Tibial nerve (tissue), 4 donors: ENCODE measurements around the gene KDM4B. TPM values are rescaled to one million over a fixed set of nuclear protein-coding genes. Genes with fewer than 3 reads are reported as not detected.

Experiments
- DNase-seq, 2 donors: peaks; one replicate each; pipeline ENCODE4 v3.0.0-alpha.2; 2019; ENCODE audit warnings: low spot score in 2 of 2
- H3K27ac ChIP-seq, 4 donors: fragments of 200-600 bp; sonication (generic) in 3 of 4; one replicate each; pipeline ENCODE4 v1.5.1; 2017 to 2019; ENCODE audit warnings: mild to moderate bottlenecking in 1 of 4
- H3K27me3 ChIP-seq, 2 donors: fragments of 200-600 bp; sonication (generic) in 1 of 2; one replicate each; pipeline versions ENCODE4 v1.5.1 to v1.6.0; 2017 to 2019
- H3K36me3 ChIP-seq, 3 donors: fragments of 200-600 bp; sonication (generic); one replicate each; pipeline ENCODE4 v1.5.1; 2018 to 2019
- H3K4me1 ChIP-seq, 4 donors: fragments of 200-600 bp; sonication (generic) in 3 of 4; one replicate each; pipeline ENCODE4 v1.5.1; 2017 to 2019
- H3K4me3 ChIP-seq, 4 donors: fragments of 200-600 bp; sonication (generic) in 3 of 4; one replicate each; pipeline ENCODE4 v1.5.1; 2017 to 2019; ENCODE audit warnings: mild to moderate bottlenecking in 1 of 4, moderate library complexity in 1 of 4
- H3K9me3 ChIP-seq, 4 donors: fragments of 200-600 bp; sonication (generic) in 3 of 4; one replicate each; pipeline ENCODE4 v1.5.1; 2017 to 2019
- EP300 ChIP-seq, 2 donors: sonication (generic); formaldehyde crosslinking; IDR thresholded peaks; one replicate each; pipeline ENCODE4 v1.6.1; 2017; ENCODE audit warnings: antibody characterized with exemption in 2 of 2, mild to moderate bottlenecking in 1 of 2
- POLR2A ChIP-seq, 2 donors: fragments of 450-650 bp; IDR thresholded peaks; one replicate each; pipeline ENCODE4 v1.6.1; 2017; ENCODE audit warnings: antibody characterized with exemption in 2 of 2, mild to moderate bottlenecking in 2 of 2, moderate library complexity in 2 of 2
- WGBS, 2 donors: methylation state at CpG; one replicate each; pipeline ENCODE4 v1.1.5; 2018; 5-methylcytosine and 5-hydroxymethylcytosine counted together
- total RNA-seq, 4 donors: library from RNA; depleted of rRNA; stranded (reverse); fragments of >200 nt; gene quantifications; one replicate each; pipeline ENCODE4 v1.1.0, GENCODE V29; 2016
- TF ChIP-seq, protein P1 (sequence below), 5 experiments: fragments of 200-600 bp in 3 of 5; fragments of 450-650 bp in 2 of 5; sonication (generic) in 3 of 5; IDR thresholded peaks; one replicate each; pipeline ENCODE4 v1.5.1; 2016 to 2019; ENCODE audit warnings: antibody characterized with exemption in 5 of 5, mild to moderate bottlenecking in 3 of 5, moderate library complexity in 2 of 5

KDM4B gene
- total RNA-seq, 4 donors from 2014 or later: 37.8 to 72.4 (median 57.2) TPM

DNA sequence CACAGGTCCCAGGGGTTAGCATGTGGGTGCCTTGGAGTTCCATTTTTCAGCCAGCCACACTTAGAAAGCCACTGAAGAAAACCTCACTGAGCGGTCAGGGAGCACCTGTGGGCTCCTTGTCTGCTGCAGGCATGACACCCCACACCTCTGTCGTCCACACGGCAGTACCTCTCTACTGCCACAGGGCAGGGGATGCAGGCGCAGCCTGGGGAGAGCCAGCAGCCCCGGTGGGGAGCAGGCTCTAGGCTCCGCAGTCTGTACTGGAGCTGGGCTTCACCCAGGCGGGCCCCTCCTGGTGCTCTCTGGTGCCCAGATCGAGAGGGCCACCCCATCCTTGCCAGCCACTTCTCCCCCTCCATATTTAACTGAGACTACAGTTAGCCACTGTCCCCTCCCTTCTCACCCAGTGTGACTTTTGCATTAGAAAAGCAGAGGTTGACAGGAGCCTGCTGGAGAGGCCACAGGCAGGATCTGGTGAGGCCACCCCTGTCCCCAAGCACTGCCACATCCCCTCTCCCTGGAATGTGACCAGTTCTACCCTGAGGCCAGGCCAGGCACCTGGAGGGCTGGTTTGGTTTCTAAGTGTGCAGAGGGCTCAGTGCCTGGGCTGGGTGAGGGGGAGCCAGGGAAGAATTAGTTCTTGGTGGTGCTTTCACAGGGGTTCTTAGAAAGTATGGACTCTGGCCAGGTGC is 104.4 kb downstream of the KDM4B start:
- Histone ChIP-seq H3K4me3 (no peak overlapping the region), H3K36me3 (peaks cover 0 to 58% (median 4%) of the 10 kb centered on the region in 3 donors), H3K27ac (no peak overlapping the region), H3K9me3 (no peaks in the 10 kb centered on the region), H3K4me1 (peaks cover 0 to 18% (median 0%) of the 10 kb centered on the region in 4 donors), H3K27me3 (no peaks in the 10 kb centered on the region)
- WGBS, 2 donors: 77 to 90% methylated on average over 4 to 5 of the region's 8 CpGs
- TF ChIP-seq, protein P1, sequence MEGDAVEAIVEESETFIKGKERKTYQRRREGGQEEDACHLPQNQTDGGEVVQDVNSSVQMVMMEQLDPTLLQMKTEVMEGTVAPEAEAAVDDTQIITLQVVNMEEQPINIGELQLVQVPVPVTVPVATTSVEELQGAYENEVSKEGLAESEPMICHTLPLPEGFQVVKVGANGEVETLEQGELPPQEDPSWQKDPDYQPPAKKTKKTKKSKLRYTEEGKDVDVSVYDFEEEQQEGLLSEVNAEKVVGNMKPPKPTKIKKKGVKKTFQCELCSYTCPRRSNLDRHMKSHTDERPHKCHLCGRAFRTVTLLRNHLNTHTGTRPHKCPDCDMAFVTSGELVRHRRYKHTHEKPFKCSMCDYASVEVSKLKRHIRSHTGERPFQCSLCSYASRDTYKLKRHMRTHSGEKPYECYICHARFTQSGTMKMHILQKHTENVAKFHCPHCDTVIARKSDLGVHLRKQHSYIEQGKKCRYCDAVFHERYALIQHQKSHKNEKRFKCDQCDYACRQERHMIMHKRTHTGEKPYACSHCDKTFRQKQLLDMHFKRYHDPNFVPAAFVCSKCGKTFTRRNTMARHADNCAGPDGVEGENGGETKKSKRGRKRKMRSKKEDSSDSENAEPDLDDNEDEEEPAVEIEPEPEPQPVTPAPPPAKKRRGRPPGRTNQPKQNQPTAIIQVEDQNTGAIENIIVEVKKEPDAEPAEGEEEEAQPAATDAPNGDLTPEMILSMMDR (IDR thresholded peaks at IDR 0.05): no peak
- no peak for TF ChIP-seq EP300 (IDR thresholded peaks at IDR 0.05)
- TF ChIP-seq POLR2A (IDR thresholded peaks at IDR 0.05): no peak
- DNase-seq: no peak

DNA sequence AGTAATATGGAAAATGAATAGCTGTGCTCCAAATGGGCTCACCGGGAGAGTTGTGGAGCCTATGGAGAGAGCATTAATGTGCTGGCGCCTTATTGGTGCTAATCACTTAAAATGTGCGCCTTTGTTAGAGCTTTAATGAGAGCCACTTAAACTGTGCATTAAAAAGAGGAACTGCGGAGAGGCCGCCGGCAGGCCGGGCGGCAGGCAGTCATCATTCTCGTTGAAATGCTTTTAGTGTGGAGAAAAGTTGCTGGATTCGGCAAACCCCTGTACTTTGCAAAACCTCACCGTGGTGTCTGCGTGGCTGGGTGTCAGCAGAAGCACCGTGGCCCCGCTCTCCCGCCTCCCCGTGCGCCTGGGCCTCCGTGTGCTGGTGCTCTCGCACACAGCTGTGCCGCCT is 105.5 kb downstream of the KDM4B start:
- Histone ChIP-seq H3K9me3 (no peaks in the 10 kb centered on the region), H3K4me3 (no peak overlapping the region), H3K4me1 (peaks cover 0 to 15% (median 0%) of the 10 kb centered on the region in 4 donors), H3K27ac (no peak overlapping the region), H3K36me3 (peaks cover 0 to 70% (median 4%) of the 10 kb centered on the region in 3 donors), H3K27me3 (no peaks in the 10 kb centered on the region)
- WGBS, 2 donors: 70 to 78% methylated on average over 17 to 20 of the region's 20 CpGs
- TF ChIP-seq EP300 (IDR thresholded peaks at IDR 0.05) (no peak), POLR2A (IDR thresholded peaks at IDR 0.05) (no peak)
- TF ChIP-seq, protein P1 (IDR thresholded peaks at IDR 0.05): no peak
- DNase-seq: no peak

DNA sequence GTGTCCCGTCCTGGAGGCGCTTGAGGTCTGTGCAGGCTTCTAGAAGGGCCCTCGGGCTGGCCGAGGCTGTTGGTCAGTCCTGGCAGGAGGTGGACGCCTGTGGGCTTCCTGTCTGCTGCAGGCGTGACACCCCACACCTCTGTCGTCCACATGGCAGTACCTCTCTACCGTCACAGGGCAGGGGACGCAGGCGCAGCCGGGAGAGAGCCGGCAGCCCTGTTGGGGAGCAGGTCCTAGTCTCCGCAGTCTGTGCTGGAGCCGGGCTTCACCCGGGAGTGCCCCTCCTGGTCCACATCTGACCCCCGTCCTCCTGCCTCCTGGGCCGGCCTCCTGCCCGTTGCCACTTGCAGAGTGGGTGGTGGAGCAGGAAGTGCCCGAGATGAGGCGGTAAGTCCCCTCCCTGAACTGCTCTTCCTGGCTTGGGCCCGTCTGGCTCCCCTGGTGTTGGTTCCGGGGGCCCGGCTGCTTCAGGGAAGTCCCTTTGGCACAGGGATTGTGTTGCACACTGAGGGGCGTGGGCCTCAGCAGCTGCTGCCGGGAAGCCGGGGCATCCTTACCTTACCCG is 106.0 kb downstream of the KDM4B start:
- peaks cover 0 to 15% (median 0%) of the 10 kb centered on the region in 4 donors for H3K4me1 ChIP-seq
- no peaks in the 10 kb centered on the region for H3K27me3 ChIP-seq
- no peak overlapping the region for H3K4me3 ChIP-seq
- no peak overlapping the region for H3K27ac ChIP-seq
- WGBS, 2 donors: 80 to 84% methylated on average over 18 to 27 of the region's 27 CpGs
- H3K36me3 ChIP-seq: peaks cover 0 to 75% (median 4%) of the 10 kb centered on the region in 3 donors
- no peak for TF ChIP-seq EP300 (IDR thresholded peaks at IDR 0.05)
- no peak for TF ChIP-seq POLR2A (IDR thresholded peaks at IDR 0.05)
- TF ChIP-seq, protein P1 (IDR thresholded peaks at IDR 0.05): no peak
- no peaks in the 10 kb centered on the region for H3K9me3 ChIP-seq
- no peak for DNase-seq

DNA sequence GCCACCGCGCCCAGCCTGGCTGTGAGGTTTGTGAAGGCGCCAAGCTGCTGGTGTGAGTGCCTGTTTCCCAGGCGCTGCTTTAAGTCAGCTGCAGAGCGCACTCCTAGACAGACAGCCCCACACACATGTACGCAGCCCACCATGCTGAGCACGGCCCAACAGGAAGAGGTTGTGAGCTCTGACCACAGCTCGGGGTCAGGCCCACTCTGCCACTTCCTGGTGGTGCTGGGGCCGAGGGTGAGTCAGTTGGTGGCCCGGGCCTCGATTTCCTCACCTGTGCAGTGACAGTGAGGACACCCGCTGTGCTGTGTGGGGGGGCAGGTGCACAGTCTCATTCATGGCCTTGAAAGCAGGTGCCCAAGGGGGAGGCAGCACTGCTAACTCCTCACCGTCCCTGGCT is 106.7 kb downstream of the KDM4B start:
- peaks cover 0 to 75% (median 4%) of the 10 kb centered on the region in 3 donors for H3K36me3 ChIP-seq
- H3K4me1 ChIP-seq: peaks cover 0 to 15% (median 0%) of the 10 kb centered on the region in 4 donors
- no peak overlapping the region for H3K27ac ChIP-seq
- H3K9me3 ChIP-seq: no peaks in the 10 kb centered on the region
- no peaks in the 10 kb centered on the region for H3K27me3 ChIP-seq
- no peak for TF ChIP-seq POLR2A (IDR thresholded peaks at IDR 0.05)
- no peak for TF ChIP-seq EP300 (IDR thresholded peaks at IDR 0.05)
- TF ChIP-seq, protein P1 (IDR thresholded peaks at IDR 0.05): no peak
- DNase-seq: no peak
- H3K4me3 ChIP-seq: no peak overlapping the region
- WGBS, 2 donors: 80 to 92% methylated on average over 6 to 11 of the region's 13 CpGs
